ENCODE data around the gene ACTBL2. TPM values are rescaled to one million over a fixed set of nuclear protein-coding genes. Genes with fewer than 3 reads are reported as not detected.

Gene ACTBL2
- total RNA-seq, 1 donor from 2014 or later, result not detected

GRCh38 chr5:57497733-57498132 is 15.1 kb upstream of the ACTBL2 start:
- no peak overlapping the region for H3K27ac ChIP-seq
- TF ChIP-seq, protein P1, sequence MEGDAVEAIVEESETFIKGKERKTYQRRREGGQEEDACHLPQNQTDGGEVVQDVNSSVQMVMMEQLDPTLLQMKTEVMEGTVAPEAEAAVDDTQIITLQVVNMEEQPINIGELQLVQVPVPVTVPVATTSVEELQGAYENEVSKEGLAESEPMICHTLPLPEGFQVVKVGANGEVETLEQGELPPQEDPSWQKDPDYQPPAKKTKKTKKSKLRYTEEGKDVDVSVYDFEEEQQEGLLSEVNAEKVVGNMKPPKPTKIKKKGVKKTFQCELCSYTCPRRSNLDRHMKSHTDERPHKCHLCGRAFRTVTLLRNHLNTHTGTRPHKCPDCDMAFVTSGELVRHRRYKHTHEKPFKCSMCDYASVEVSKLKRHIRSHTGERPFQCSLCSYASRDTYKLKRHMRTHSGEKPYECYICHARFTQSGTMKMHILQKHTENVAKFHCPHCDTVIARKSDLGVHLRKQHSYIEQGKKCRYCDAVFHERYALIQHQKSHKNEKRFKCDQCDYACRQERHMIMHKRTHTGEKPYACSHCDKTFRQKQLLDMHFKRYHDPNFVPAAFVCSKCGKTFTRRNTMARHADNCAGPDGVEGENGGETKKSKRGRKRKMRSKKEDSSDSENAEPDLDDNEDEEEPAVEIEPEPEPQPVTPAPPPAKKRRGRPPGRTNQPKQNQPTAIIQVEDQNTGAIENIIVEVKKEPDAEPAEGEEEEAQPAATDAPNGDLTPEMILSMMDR (IDR thresholded peaks at IDR 0.05), result no peak
- H3K4me1 ChIP-seq, result peaks cover 14% of the 10 kb centered on the region
- H3K9me3 ChIP-seq, result no peaks in the 10 kb centered on the region
- ATAC-seq, result no peak
- DNase-seq, result no peak
- no peaks in the 10 kb centered on the region for H3K27me3 ChIP-seq
- intact Hi-C loops (cut with DNase I), result no loop called here
- no peaks in the 10 kb centered on the region for H3K36me3 ChIP-seq
- H3K4me3 ChIP-seq, result no peak overlapping the region

GRCh38 chr5:57495285-57496086 is 12.9 kb upstream of the ACTBL2 start:
- H3K9me3 ChIP-seq, result no peaks in the 10 kb centered on the region
- no peak for DNase-seq
- no peaks in the 10 kb centered on the region for H3K36me3 ChIP-seq
- TF ChIP-seq, protein P1 (IDR thresholded peaks at IDR 0.05), result no peak
- intact Hi-C loops (cut with DNase I), result no loop called here
- H3K27ac ChIP-seq, result peak overlapping the region; percentile 34
- no peak overlapping the region for H3K4me3 ChIP-seq
- ATAC-seq, result peak; percentile 76
- H3K27me3 ChIP-seq, result no peaks in the 10 kb centered on the region
- H3K4me1 ChIP-seq, result peaks cover 14% of the 10 kb centered on the region

DNA sequence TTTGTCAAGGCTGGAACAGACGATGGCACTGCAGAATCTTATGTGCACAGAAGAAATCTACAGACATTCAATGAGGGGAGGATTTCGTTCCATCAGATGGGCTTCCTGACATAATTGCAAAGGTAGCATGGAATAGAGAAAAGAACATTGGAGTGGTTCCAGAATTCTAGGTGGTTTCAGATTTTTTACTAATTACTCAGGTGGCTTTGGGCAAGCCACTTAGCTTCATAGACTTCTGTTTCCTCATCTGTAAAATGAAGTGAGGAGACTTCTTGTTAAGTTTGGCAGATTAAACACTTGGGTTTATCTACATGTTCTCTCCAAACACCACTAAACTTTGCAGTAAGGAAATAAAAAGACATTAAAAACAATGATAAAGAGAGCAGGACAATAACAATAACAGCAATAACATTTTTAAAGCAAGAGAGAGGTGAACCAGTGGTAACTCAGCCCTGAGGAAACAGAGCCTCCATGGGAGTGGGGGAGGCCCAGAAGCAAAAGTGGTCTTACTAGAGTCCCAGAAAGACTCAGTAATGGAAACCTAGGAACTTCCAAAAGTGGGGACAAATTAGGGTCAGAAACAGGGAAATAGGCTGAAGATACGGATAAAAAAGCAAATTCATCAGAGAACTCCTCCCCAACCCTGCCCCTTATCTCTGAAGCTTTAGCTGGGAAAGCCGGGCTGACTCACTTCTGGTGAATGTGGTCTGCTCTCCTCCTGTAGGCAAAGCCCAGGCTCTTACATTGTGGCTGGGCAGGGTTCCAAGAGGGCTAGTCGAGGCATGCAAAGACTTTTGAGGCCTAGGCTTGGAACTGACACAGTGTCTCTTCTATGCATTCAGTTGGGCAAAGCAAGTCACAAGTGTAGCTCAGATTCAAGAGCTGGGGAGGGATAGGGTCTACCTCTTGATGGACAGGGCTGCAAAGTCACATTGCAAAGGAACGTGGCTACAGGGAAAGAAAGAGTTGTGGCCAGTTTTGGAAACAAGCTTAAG is 11.8 kb upstream of the ACTBL2 start:
- peaks cover 14% of the 10 kb centered on the region for H3K4me1 ChIP-seq
- no peak overlapping the region for H3K4me3 ChIP-seq
- H3K27ac ChIP-seq, result peak overlapping the region; percentile 34
- no peaks in the 10 kb centered on the region for H3K9me3 ChIP-seq
- H3K27me3 ChIP-seq, result no peaks in the 10 kb centered on the region
- ATAC-seq (peak; percentile 86), DNase-seq (no peak)
- no peaks in the 10 kb centered on the region for H3K36me3 ChIP-seq
- intact Hi-C loops (cut with DNase I), result loop anchor here (5.0 kb wide), 1 partner anchor 973 kb away; no protein-coding TSS in a partner anchor
- TF ChIP-seq, protein P1 (IDR thresholded peaks at IDR 0.05), result no peak

GRCh38 chr5:57493034-57493433 is 10.4 kb upstream of the ACTBL2 start:
- intact Hi-C loops (cut with DNase I), result loop anchor here (5.0 kb wide), 1 partner anchor 974 kb away; no protein-coding TSS in a partner anchor
- Histone ChIP-seq H3K27me3 (no peaks in the 10 kb centered on the region), H3K9me3 (no peaks in the 10 kb centered on the region), H3K4me3 (no peak overlapping the region), H3K36me3 (no peaks in the 10 kb centered on the region), H3K27ac (no peak overlapping the region), H3K4me1 (peaks cover 14% of the 10 kb centered on the region)
- TF ChIP-seq, protein P1 (IDR thresholded peaks at IDR 0.05), result no peak
- DNase-seq (no peak), ATAC-seq (peak; percentile 31)

- Histone ChIP-seq H3K27me3 (no peaks in the 10 kb centered on the region), H3K4me1 (peaks cover 14% of the 10 kb centered on the region), H3K27ac (no peak overlapping the region), H3K9me3 (no peaks in the 10 kb centered on the region), H3K4me3 (no peak overlapping the region), H3K36me3 (no peaks in the 10 kb centered on the region)
- intact Hi-C loops (cut with DNase I), result loop anchor here (5.0 kb wide), 1 partner anchor 975 kb away; no protein-coding TSS in a partner anchor
- DNase-seq, result no peak
- TF ChIP-seq, protein P1 (IDR thresholded peaks at IDR 0.05), result no peak
- ATAC-seq, result no peak
Measured at GRCh38 chr5:57492632-57493031, 10.0 kb upstream of the ACTBL2 start.
